ENCODE measurements around the gene ASB1. TPM values are rescaled to one million over a fixed set of nuclear protein-coding genes. Genes with fewer than 3 reads are reported as not detected.

The ASB1 gene, protein sequence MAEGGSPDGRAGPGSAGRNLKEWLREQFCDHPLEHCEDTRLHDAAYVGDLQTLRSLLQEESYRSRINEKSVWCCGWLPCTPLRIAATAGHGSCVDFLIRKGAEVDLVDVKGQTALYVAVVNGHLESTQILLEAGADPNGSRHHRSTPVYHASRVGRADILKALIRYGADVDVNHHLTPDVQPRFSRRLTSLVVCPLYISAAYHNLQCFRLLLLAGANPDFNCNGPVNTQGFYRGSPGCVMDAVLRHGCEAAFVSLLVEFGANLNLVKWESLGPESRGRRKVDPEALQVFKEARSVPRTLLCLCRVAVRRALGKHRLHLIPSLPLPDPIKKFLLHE
- total RNA-seq, result 32.4 and 35.2 TPM in 2 replicates

DNA sequence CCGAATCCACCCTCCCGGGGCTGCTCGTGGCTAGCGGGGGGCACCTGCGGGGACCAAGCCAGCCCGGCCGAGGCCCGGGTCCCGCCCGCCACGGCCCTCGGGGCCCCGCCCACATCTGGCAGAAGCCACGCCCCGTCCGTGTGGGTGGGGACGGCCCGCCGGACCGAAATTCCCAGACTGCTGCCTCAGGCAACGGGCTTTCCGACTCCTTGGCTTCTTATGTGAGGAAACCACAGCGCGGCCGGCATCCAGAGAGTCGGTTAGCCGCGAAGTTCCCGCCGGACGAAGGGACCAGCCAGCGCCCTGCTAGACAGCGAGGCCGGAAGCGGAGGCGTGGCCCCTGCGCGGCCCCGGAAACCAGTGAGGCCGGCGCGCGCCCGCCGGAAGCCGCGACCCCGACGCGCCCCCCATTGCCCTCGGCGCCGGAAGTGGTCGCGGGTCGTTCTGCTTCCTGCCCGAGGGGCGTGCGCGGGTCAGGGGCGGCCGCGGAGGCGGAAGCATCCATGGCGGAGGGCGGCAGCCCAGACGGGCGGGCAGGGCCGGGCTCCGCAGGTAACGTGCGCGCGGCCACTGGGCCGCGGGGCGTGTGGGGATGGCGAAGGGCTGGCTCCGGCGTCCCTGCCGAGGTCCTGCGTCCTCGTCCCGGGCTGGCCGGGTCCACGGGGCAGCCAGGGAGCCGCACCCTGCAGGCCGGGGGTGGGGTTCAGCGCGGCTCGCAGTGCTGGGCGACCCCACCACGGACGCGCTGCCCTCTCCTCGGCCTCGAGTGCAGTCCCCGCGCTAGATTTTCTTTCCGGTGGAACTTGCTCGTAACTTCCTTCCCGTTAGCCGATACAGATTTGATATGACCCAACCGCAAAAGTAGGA, at the start of gene ASB1:
TSS of gene ASB1 (plus strand) at position 360 of the 867 bp plus-strand sequence. CDS start at position 504, 144 bp downstream.
- Mint-ChIP-seq H3K36me3 (ENCODE audit: low read depth) (peaks cover 22% of the 10 kb centered on the region), H3K9me3 (no peaks in the 10 kb centered on the region), H3K4me1 (ENCODE audit: low read depth) (peaks cover 28% of the 10 kb centered on the region), H3K27ac (peak within 1 kb of the TSS; percentile 94), H3K4me3 (peak within 1 kb of the TSS; percentile 93), H3K27me3 (ENCODE audit: insufficient read depth) (no peaks in the 10 kb centered on the region)
- intact Hi-C loops (cut with micrococcal nuclease), result loop anchor here (1.0 to 5.0 kb wide), 7 partner anchors 12 to 460 kb away; partner anchors contain the start of genes ILKAP, TRAF3IP1 and UBE2F
- peak; percentile 77 for DNase-seq (ENCODE audit: low spot score)

DNA sequence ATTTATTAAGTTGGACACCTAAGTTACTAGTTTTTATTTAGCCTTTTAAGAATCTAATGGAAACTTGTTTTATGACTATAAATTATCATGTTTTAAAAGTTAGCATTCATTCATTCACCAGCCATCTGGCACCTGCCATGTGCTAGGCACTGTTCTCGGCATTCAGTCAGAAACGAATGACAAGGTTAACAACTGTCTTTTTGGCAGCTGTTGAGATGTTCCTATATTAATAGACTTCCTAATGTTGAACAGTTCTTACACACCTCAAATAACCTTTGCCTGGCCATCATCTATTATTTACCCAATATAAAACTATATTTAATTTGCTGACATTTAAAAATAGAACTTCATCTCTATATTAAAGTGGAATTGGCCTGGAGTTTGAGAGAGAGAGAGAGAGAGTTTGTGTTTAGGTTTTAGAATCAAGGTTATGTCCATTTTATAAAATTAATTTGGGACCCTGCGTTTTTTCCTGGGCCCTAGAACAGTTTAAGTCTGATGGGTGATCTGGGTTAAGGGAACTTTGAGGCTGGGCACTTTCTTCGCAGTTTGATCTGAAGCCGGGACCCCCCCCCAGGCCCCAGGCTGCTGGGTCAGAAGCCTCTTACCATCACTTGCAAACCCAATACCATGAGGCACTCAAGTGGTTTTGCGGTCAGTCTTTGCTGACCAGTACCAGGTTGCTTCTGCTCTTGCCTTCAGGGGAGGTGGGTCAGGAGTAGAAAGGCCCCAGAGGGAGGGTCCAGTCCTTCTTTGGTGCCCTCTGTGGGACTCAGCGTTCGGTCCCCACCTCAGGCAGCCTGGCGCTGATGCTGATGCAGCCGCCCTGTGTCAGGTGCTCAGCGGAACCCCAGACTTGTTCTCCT, 48.3 kb upstream of the ASB1 start:
- peaks cover 2% of the 10 kb centered on the region for H3K36me3 Mint-ChIP-seq (ENCODE audit: low read depth)
- no peak for DNase-seq (ENCODE audit: low spot score)
- peaks cover 8% of the 10 kb centered on the region for H3K4me1 Mint-ChIP-seq (ENCODE audit: low read depth)
- H3K4me3 Mint-ChIP-seq, result no peak overlapping the region
- no peak overlapping the region for H3K27ac Mint-ChIP-seq
- H3K27me3 Mint-ChIP-seq (ENCODE audit: insufficient read depth), result peaks cover 3% of the 10 kb centered on the region
- intact Hi-C loops (cut with micrococcal nuclease), result no loop called here
- H3K9me3 Mint-ChIP-seq, result no peaks in the 10 kb centered on the region

DNA sequence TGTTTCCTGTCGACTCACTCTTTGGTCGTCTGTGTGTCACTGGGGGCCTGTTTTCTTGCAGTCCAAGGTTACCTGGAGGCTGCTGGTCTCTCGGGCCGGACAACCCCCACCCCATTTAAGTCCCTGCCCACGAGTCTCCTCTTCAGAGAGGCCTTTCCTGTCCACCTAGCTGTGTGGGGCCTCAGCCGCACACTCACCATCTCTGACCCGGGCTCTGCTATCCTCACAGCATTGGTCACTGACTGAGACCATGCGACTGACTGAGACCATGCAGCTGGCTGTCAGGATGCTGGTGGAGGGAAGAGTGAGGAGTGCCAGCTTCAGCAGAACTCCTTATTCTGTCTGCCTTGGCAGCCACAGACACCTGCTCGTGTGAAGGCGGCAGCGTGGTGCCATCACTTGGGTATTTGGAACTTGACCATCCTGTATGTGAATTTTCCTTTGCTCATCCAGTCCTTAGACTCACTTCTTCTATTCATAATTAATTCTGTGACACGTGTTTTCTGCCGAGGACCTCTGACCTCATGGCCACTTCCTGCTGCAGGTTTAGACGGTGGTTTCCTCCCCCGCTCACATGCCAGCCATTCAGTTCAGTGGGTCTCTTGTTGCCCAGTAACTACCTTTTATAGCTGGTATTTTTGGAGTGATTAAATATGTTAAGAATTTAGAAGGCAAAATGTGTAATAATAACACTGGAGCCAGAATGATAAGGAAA, 47.5 kb upstream of the ASB1 start:
- Mint-ChIP-seq H3K36me3 (ENCODE audit: low read depth) (peaks cover 2% of the 10 kb centered on the region), H3K4me1 (ENCODE audit: low read depth) (peaks cover 8% of the 10 kb centered on the region), H3K27ac (peak overlapping the region; percentile 53), H3K4me3 (no peak overlapping the region), H3K9me3 (no peaks in the 10 kb centered on the region), H3K27me3 (ENCODE audit: insufficient read depth) (no peaks in the 10 kb centered on the region)
- no peak for DNase-seq (ENCODE audit: low spot score)
- intact Hi-C loops (cut with micrococcal nuclease), result no loop called here

DNA sequence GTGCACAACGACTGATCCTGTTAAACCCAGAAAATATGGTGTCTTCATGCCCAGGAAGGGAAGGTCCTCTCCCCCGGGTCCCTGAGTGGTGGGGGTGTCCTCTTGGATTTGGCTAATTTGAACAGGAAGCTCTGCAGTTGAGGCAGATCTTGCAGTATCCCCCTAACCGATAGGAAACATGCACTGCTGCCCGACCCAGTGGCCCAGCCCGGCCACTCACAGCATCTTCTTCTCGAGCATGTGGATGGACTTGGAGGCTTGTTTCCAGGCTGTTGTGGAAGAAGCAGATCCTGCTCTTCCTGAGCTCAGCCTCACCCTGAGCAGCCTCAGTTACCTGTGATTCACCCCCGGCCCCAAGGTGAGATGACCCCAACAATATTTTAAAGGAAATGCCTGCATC, 46.4 kb upstream of the ASB1 start:
- H3K36me3 Mint-ChIP-seq (ENCODE audit: low read depth), result peaks cover 2% of the 10 kb centered on the region
- intact Hi-C loops (cut with micrococcal nuclease), result no loop called here
- H3K4me1 Mint-ChIP-seq (ENCODE audit: low read depth), result peaks cover 8% of the 10 kb centered on the region
- H3K27me3 Mint-ChIP-seq (ENCODE audit: insufficient read depth), result no peaks in the 10 kb centered on the region
- no peak for DNase-seq (ENCODE audit: low spot score)
- no peak overlapping the region for H3K4me3 Mint-ChIP-seq
- no peak overlapping the region for H3K27ac Mint-ChIP-seq
- H3K9me3 Mint-ChIP-seq, result no peaks in the 10 kb centered on the region

DNA sequence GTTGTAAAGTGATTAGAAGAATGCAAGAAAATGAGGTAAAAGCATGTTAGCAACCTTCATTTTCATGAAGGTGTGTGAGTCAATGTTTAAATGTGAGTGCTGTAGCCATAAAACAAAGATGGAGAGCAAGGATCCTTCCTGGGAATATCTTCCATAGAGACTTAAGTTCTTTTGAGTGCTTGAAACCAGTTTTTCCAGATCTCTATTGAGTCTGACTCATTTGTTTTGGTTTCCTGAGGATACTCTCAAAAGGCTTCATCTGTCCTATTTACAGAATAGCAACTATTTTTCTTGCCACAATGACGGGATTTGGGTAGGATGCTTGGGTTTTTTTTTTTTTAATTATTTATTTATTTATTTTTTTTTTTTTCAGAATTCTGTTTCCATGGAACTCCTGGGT, 45.9 kb upstream of the ASB1 start:
- peaks cover 2% of the 10 kb centered on the region for H3K36me3 Mint-ChIP-seq (ENCODE audit: low read depth)
- intact Hi-C loops (cut with micrococcal nuclease), result no loop called here
- H3K27me3 Mint-ChIP-seq (ENCODE audit: insufficient read depth), result no peaks in the 10 kb centered on the region
- H3K4me1 Mint-ChIP-seq (ENCODE audit: low read depth), result peaks cover 8% of the 10 kb centered on the region
- no peak for DNase-seq (ENCODE audit: low spot score)
- H3K27ac Mint-ChIP-seq, result no peak overlapping the region
- no peaks in the 10 kb centered on the region for H3K9me3 Mint-ChIP-seq
- H3K4me3 Mint-ChIP-seq, result no peak overlapping the region

GRCh38 chr2:238381341-238382115, 45.2 kb upstream of the ASB1 start:
- H3K4me3 Mint-ChIP-seq, result no peak overlapping the region
- H3K4me1 Mint-ChIP-seq (ENCODE audit: low read depth), result peaks cover 8% of the 10 kb centered on the region
- intact Hi-C loops (cut with micrococcal nuclease), result no loop called here
- H3K36me3 Mint-ChIP-seq (ENCODE audit: low read depth), result peaks cover 2% of the 10 kb centered on the region
- no peak overlapping the region for H3K27ac Mint-ChIP-seq
- no peaks in the 10 kb centered on the region for H3K27me3 Mint-ChIP-seq (ENCODE audit: insufficient read depth)
- no peak for DNase-seq (ENCODE audit: low spot score)
- no peaks in the 10 kb centered on the region for H3K9me3 Mint-ChIP-seq

- Mint-ChIP-seq H3K27ac (no peak overlapping the region), H3K9me3 (no peaks in the 10 kb centered on the region), H3K4me3 (no peak overlapping the region), H3K27me3 (ENCODE audit: insufficient read depth) (no peaks in the 10 kb centered on the region), H3K4me1 (ENCODE audit: low read depth) (peaks cover 8% of the 10 kb centered on the region), H3K36me3 (ENCODE audit: low read depth) (peaks cover 2% of the 10 kb centered on the region)
- DNase-seq (ENCODE audit: low spot score), result no peak
- intact Hi-C loops (cut with micrococcal nuclease), result no loop called here
Measured at GRCh38 chr2:238382381-238382781, 44.3 kb upstream of the ASB1 start.

DNA sequence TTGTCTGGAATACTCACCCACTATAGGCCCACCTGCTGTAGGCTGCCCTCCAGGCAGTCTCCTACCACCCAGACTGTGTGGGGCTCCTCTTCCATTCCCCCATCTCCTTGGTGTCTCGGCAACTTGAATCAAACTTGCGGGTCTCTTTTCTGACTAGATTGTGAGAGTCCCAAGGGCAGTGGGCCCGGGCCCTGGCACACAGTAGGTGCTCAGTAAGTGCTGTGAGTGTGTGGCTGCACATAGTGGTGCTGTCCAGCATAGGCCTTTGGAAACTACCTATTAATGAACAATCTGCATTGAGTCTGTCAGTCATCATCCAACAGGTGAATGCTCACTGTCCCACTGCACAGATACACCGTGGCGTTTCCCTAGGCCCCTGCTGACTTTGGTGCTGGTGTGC, 43.6 kb upstream of the ASB1 start:
- DNase-seq (ENCODE audit: low spot score), result no peak
- H3K27ac Mint-ChIP-seq, result no peak overlapping the region
- no peak overlapping the region for H3K4me3 Mint-ChIP-seq
- intact Hi-C loops (cut with micrococcal nuclease), result no loop called here
- peaks cover 2% of the 10 kb centered on the region for H3K36me3 Mint-ChIP-seq (ENCODE audit: low read depth)
- H3K9me3 Mint-ChIP-seq, result no peaks in the 10 kb centered on the region
- H3K27me3 Mint-ChIP-seq (ENCODE audit: insufficient read depth), result no peaks in the 10 kb centered on the region
- H3K4me1 Mint-ChIP-seq (ENCODE audit: low read depth), result peaks cover 8% of the 10 kb centered on the region

GRCh38 chr2:238383743-238384380, 42.9 kb upstream of the ASB1 start:
- peaks cover 2% of the 10 kb centered on the region for H3K36me3 Mint-ChIP-seq (ENCODE audit: low read depth)
- no peak overlapping the region for H3K27ac Mint-ChIP-seq
- H3K4me3 Mint-ChIP-seq, result no peak overlapping the region
- DNase-seq (ENCODE audit: low spot score), result no peak
- intact Hi-C loops (cut with micrococcal nuclease), result no loop called here
- H3K9me3 Mint-ChIP-seq, result no peaks in the 10 kb centered on the region
- H3K27me3 Mint-ChIP-seq (ENCODE audit: insufficient read depth), result no peaks in the 10 kb centered on the region
- H3K4me1 Mint-ChIP-seq (ENCODE audit: low read depth), result peaks cover 8% of the 10 kb centered on the region

DNA sequence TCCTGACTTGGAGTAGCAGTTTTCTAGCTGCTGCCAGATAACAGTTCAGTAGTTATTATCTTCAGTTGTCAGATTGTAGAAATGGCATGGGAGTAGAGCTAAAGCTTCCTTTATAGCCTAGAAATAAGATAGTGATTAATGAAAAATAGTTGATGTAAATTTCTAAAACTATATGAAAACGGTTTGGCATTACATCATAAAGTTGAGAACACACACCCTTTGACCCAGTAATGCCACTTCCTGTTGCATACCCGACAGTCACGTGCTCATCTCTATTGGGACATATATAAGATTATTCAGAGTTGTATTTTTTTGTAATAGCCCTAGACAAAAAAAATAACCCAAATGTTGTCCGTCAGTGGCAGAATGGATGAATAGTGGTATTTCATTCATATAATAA, 39.4 kb upstream of the ASB1 start:
- no peak for DNase-seq (ENCODE audit: low spot score)
- Mint-ChIP-seq H3K4me3 (no peak overlapping the region), H3K4me1 (ENCODE audit: low read depth) (no peaks in the 10 kb centered on the region), H3K36me3 (ENCODE audit: low read depth) (no peaks in the 10 kb centered on the region), H3K27ac (no peak overlapping the region), H3K9me3 (no peaks in the 10 kb centered on the region), H3K27me3 (ENCODE audit: insufficient read depth) (no peaks in the 10 kb centered on the region)
- intact Hi-C loops (cut with micrococcal nuclease), result no loop called here

DNA sequence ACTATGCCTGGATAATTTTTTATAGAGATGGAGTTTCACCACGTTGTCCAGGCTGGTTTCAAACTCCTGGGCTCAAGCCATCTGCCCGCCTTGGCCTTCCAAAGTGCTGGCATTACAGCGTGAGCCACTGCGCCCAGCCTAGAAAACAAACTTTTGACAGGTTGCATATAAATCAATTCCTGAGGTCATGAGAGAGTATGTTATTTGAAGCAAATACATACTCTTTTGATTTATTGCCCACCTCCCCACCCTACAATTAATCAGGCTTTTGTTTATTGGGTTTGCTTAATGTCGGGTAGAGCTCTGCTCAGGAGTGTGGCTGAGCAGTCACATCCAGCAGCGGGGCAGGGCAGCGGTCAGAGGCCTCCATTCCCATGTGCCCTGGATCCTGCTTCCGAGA, 37.9 kb upstream of the ASB1 start:
- no peak overlapping the region for H3K4me3 Mint-ChIP-seq
- no peaks in the 10 kb centered on the region for H3K4me1 Mint-ChIP-seq (ENCODE audit: low read depth)
- intact Hi-C loops (cut with micrococcal nuclease), result no loop called here
- H3K9me3 Mint-ChIP-seq, result no peaks in the 10 kb centered on the region
- no peak overlapping the region for H3K27ac Mint-ChIP-seq
- no peaks in the 10 kb centered on the region for H3K27me3 Mint-ChIP-seq (ENCODE audit: insufficient read depth)
- no peak for DNase-seq (ENCODE audit: low spot score)
- no peaks in the 10 kb centered on the region for H3K36me3 Mint-ChIP-seq (ENCODE audit: low read depth)

Measured in activated T-helper 1 cell treated with anti-CD3 and anti-CD28 coated beads, Interleukin-12 subunit alpha, Interleukin-12 subunit beta, Interleukin-2, Interleukin-4 antibody, amounts not matched to agents 30 ng/mL and 10 ng/mL and 1 ng/mL, durations not matched to agents 14 hours and 24 hours and 36 hours (primary cell).